ENCODE data around the gene TSC22D4.
A peak's percentile ranks its signal among the peaks of the same experiment; 100 is the strongest.

The TSC22D4 gene

DNA sequence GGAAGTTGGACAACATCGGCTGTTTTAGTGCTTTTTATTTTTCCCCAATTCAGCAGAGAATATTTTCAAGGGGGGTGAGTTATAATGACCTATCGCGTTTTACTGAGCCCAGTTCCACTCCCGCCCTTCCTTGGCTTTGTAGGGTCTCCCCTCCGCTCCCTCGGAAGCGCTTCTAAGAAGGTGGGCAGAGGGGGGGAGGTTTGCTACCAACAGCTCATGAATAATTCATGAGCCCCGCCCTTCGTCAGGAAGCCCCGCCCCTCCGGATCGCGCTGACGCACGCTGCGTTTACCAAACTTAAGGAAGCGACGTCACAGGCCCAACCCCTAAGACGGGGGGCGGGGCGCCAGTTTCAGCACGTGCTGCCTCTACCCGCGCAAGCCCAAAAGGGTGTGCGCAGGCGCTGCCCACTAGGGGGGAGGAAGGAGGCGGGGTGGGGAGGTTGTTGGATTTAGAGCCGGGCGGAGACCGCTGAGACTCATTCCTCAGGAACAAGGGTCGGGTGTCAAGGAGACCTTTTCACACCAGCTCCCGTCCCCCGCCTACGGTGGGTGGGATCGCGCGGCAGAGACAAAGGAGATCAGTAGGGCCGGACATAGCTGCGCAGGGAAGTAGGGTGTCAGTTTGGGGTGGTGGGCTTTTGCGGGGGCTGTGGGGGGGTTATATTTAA, 49.9 kb downstream of the TSC22D4 start:
- DNase-seq (ENCODE audit: low read depth in 2 of 2), result peak; percentile 100

GRCh38 chr7:100428199-100428966, 50.6 kb downstream of the TSC22D4 start, which contains the start of gene ZCWPW1:
Gene ZCWPW1 (minus strand): TSS chr7:100428703. CDS start chr7:100420649, 8,054 bp downstream.
- DNase-seq (ENCODE audit: low read depth in 2 of 2), result peak; percentile 93 to 95

DNA sequence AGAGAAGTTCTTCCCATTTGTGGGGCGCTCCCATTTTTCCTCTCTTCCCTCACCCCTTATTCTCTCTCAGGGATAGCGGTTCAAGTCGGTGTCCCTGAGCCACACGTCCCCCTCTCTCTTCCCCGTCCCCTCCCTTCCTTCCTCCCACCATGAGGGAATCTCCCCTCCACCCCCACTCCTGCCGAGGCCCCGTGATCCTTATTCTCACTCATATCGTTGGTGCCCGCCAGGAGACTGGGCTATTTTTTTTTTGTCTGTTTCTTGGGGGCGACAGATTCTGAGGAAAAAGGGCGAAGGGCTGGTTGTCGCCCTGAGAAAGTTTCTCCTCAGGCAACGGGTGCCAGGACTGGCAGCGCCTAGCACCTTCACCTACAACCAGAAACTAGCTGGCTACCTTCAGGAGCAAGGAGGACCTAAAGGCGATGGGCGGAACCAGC, 51.2 kb downstream of the TSC22D4 start:
- no peak for DNase-seq (ENCODE audit: low read depth in 2 of 2)

GRCh38 chr7:100426516-100426915, 52.5 kb downstream of the TSC22D4 start:
- no peak for DNase-seq (ENCODE audit: low read depth in 2 of 2)

GRCh38 chr7:100425347-100425746, 53.7 kb downstream of the TSC22D4 start:
- DNase-seq (ENCODE audit: low read depth in 2 of 2), result no peak

GRCh38 chr7:100423315-100423714, 55.7 kb downstream of the TSC22D4 start:
- no peak for DNase-seq (ENCODE audit: low read depth in 2 of 2)

GRCh38 chr7:100419660-100420226, 59.3 kb downstream of the TSC22D4 start:
- DNase-seq (ENCODE audit: low read depth in 2 of 2), result no peak

DNA sequence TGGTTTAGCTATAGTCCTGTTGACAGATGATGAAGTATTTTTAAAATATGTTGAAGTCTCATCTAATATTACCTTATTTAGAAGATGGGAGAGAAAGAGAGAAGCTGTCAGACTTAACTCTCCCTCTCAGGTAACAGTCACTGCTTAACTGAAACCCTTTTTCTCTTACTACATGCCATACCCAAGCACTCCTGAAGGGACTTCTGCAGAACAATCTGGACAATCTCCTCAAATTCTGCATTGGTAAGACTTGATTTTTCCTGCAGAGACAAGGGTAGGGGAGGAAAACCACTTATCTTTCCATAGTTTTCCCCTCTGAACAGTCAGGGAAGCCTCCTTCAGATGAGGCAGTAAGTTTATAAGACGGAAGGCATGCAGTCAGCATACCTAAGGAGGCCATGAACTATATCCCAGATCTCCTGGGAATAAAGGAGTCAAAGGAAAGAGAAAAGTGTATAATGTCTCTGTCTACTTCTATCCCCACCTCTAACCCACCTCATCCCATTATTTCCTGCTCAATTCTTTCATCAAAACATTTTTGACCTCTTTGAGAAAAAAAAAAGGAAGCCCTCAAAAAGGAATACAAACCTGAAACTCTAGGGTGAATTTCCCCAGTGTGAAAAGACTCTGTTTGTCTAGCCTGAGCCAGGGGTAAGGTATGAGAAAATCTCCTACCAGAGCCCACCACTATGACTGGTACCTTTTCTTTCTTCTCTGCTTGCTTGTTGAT, 59.9 kb downstream of the TSC22D4 start:
- DNase-seq (ENCODE audit: low read depth in 2 of 2), result no peak
